ENCODE measurements around the gene PRIMPOL. TPM values are rescaled to one million over a fixed set of nuclear protein-coding genes. Genes with fewer than 3 reads are reported as not detected.

Gene PRIMPOL
- total RNA-seq, 5 donors from 2014 or later (not counting 1 experiment from before 2014, with no cell fraction given), result 11.6 to 14.8 (median 12.4) TPM

DNA sequence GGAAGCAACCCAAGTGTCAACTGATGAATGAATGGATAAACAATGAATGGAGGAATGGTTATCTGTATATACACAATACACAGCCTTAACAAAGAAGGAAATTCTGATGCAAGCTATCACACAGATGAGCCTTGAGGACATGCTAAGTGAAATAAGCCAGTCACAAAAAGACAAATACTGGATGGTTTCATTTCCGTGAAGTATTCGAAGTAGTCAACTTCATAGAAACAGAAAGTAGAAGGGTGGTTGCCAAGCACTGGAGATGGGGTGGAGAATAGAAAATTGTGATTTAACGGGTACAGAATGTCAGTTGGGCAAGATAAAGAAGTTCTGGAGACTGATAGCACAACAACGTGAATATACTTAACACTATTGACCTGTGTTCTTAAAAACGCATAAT is 56.2 kb downstream of the PRIMPOL start:
- ATAC-seq (replicated peaks in 1 of 4), result no peak
- Mint-ChIP-seq H3K4me3 (no peak overlapping the region), H3K27ac (no peak overlapping the region), H3K9me3 (no peaks in the 10 kb centered on the region), H3K27me3 (no peaks in the 10 kb centered on the region), H3K4me1 (peaks cover 0 to 9% (median 7%) of the 10 kb centered on the region in 3 donors), H3K36me3 (peaks cover 4% of the 10 kb centered on the region)
- ChIA-PET POLR2A (no interaction called here), CTCF (no interaction called here)
- WGBS (ENCODE audit: insufficient coverage), result no CpG with 5 or more reads among the region's 5 CpGs
- DNase-seq, result no peak
- Histone ChIP-seq H3K27ac (ENCODE audit: low read length) (no peak overlapping the region), H3K4me1 (ENCODE audit: control insufficient read depth in 1 of 2, extremely low read depth in 1 of 2, insufficient read depth in 2 of 2, low read length in 2 of 2) (no peaks in the 10 kb centered on the region), H3K4me3 (ENCODE audit: control insufficient read depth in 1 of 2, extremely low read depth in 1 of 2, low read length in 1 of 2) (no peak overlapping the region), H3K27me3 (replicated peaks in 1 of 2; ENCODE audit: control insufficient read depth in 2 of 2, extremely low read depth in 1 of 2, insufficient read depth in 2 of 2, low read length in 1 of 2) (no peaks in the 10 kb centered on the region), H3K9me3 (no peaks in the 10 kb centered on the region), H3K36me3 (ENCODE audit: control insufficient read depth in 2 of 2, extremely low read depth in 1 of 2, insufficient read depth in 1 of 2, low read length in 1 of 2) (no peaks in the 10 kb centered on the region)

GRCh38 chr4:184706453-184706852 is 56.9 kb downstream of the PRIMPOL start:
- H3K9me3 ChIP-seq, result no peaks in the 10 kb centered on the region
- H3K4me1 ChIP-seq (ENCODE audit: control insufficient read depth in 1 of 2, extremely low read depth in 1 of 2, insufficient read depth in 2 of 2, low read length in 2 of 2), result no peaks in the 10 kb centered on the region
- Mint-ChIP-seq H3K4me3 (no peak overlapping the region), H3K27ac (no peak overlapping the region), H3K9me3 (no peaks in the 10 kb centered on the region), H3K36me3 (peaks cover 4% of the 10 kb centered on the region), H3K27me3 (no peaks in the 10 kb centered on the region), H3K4me1 (peaks cover 0 to 9% (median 7%) of the 10 kb centered on the region in 3 donors)
- ChIA-PET POLR2A (no interaction called here), CTCF (no interaction called here)
- H3K36me3 ChIP-seq (ENCODE audit: control insufficient read depth in 2 of 2, extremely low read depth in 1 of 2, insufficient read depth in 1 of 2, low read length in 1 of 2), result no peaks in the 10 kb centered on the region
- no peak for ATAC-seq (replicated peaks in 1 of 4)
- no CpG with 5 or more reads among the region's 1 CpG for WGBS (ENCODE audit: insufficient coverage)
- no peak for DNase-seq
- no peak overlapping the region for H3K27ac ChIP-seq (ENCODE audit: low read length)
- no peaks in the 10 kb centered on the region for H3K27me3 ChIP-seq (replicated peaks in 1 of 2; ENCODE audit: control insufficient read depth in 2 of 2, extremely low read depth in 1 of 2, insufficient read depth in 2 of 2, low read length in 1 of 2)
- H3K4me3 ChIP-seq (ENCODE audit: control insufficient read depth in 1 of 2, extremely low read depth in 1 of 2, low read length in 1 of 2), result no peak overlapping the region

DNA sequence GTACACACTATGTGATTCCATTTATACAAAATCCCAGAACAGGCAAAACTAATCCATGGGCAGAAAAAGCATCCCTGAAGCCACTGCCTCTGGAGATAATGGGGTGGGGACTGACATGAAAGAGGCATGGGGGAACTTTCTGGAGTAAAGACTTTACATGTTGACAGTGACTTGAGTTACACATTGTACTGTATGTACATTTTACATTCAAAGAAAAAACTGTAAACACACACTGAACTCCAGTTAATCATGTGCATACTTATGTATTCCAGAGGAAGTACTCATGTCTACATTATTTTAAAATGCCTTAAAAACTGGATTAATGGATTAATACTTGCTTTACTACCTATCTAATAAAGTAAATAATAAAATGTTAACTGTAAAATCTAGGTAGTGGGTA is 62.8 kb downstream of the PRIMPOL start:
- CTCF ChIA-PET, result no interaction called here
- peaks cover 12% of the 10 kb centered on the region for H3K36me3 Mint-ChIP-seq
- DNase-seq, result no peak

DNA sequence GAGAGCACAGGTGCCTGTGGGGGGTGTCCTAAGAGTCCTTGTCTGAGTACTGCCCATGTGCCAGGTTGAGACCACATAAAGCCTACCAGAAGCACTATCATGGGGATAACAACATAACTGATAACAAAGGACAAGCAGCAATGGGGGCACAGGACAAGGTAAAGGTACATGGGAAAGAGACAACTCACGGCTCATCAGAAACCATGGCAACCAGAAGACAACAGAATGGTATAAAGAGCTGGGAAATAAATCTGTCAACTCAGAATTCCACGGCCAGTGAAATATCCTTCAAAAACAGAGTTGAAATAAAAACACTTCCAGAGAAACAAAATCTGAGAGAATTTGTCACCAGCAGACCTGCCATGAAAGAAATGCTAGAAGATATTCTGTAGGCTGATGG is 64.3 kb downstream of the PRIMPOL start:
- WGBS (ENCODE audit: insufficient coverage), result 100% methylated on average over 1 of the region's 2 CpGs
- H3K4me1 ChIP-seq (ENCODE audit: control insufficient read depth in 1 of 2, extremely low read depth in 1 of 2, insufficient read depth in 2 of 2, low read length in 2 of 2), result no peaks in the 10 kb centered on the region
- H3K9me3 ChIP-seq, result no peaks in the 10 kb centered on the region
- ATAC-seq (replicated peaks in 1 of 4), result no peak
- CTCF ChIA-PET, result no interaction called here
- no peaks in the 10 kb centered on the region for H3K27me3 ChIP-seq (replicated peaks in 1 of 2; ENCODE audit: control insufficient read depth in 2 of 2, extremely low read depth in 1 of 2, insufficient read depth in 2 of 2, low read length in 1 of 2)
- no peaks in the 10 kb centered on the region for H3K9me3 Mint-ChIP-seq
- DNase-seq, result no peak
- no peak overlapping the region for H3K4me3 ChIP-seq (ENCODE audit: control insufficient read depth in 1 of 2, extremely low read depth in 1 of 2, low read length in 1 of 2)
- H3K36me3 ChIP-seq (ENCODE audit: control insufficient read depth in 2 of 2, extremely low read depth in 1 of 2, insufficient read depth in 1 of 2, low read length in 1 of 2), result no peaks in the 10 kb centered on the region
- H3K27ac ChIP-seq (ENCODE audit: low read length), result no peak overlapping the region
- H3K4me1 Mint-ChIP-seq, result no peaks in the 10 kb centered on the region
- no peak overlapping the region for H3K27ac Mint-ChIP-seq
- H3K27me3 Mint-ChIP-seq, result no peaks in the 10 kb centered on the region
- H3K36me3 Mint-ChIP-seq, result peaks cover 18% of the 10 kb centered on the region
- POLR2A ChIA-PET, result no interaction called here
- H3K4me3 Mint-ChIP-seq, result no peak overlapping the region

More for the DNA sequence above, 62.8 kb downstream of the PRIMPOL start:
- Mint-ChIP-seq H3K27ac (no peak overlapping the region), H3K9me3 (no peaks in the 10 kb centered on the region), H3K4me3 (no peak overlapping the region), H3K4me1 (no peaks in the 10 kb centered on the region), H3K27me3 (no peaks in the 10 kb centered on the region)
- POLR2A ChIA-PET, result no interaction called here
- Histone ChIP-seq H3K27ac (ENCODE audit: low read length) (no peak overlapping the region), H3K4me3 (ENCODE audit: control insufficient read depth in 1 of 2, extremely low read depth in 1 of 2, low read length in 1 of 2) (no peak overlapping the region), H3K9me3 (no peaks in the 10 kb centered on the region), H3K36me3 (ENCODE audit: control insufficient read depth in 2 of 2, extremely low read depth in 1 of 2, insufficient read depth in 1 of 2, low read length in 1 of 2) (no peaks in the 10 kb centered on the region), H3K4me1 (ENCODE audit: control insufficient read depth in 1 of 2, extremely low read depth in 1 of 2, insufficient read depth in 2 of 2, low read length in 2 of 2) (no peaks in the 10 kb centered on the region), H3K27me3 (replicated peaks in 1 of 2; ENCODE audit: control insufficient read depth in 2 of 2, extremely low read depth in 1 of 2, insufficient read depth in 2 of 2, low read length in 1 of 2) (no peaks in the 10 kb centered on the region)
- ATAC-seq (replicated peaks in 1 of 4), result no peak

DNA sequence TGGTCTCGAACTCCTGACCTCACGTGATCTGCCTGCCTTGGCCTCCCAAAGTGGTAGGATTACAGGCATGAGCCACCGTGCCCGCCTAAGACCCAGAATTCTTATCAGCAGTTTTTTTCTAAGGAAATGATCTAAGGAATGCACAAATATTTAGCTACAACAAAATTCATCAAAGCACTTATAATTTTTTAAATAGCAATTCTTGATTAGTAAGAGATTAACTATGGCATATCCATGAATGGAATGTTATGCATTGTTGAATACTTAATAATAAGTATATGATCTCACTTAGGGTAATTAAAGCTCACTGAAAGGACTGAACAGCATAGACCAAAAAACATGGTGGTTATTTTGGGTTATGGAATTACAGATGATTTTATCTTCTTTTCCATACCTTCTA is 66.0 kb downstream of the PRIMPOL start:
- no peak overlapping the region for H3K27ac ChIP-seq (ENCODE audit: low read length)
- H3K36me3 ChIP-seq (ENCODE audit: control insufficient read depth in 2 of 2, extremely low read depth in 1 of 2, insufficient read depth in 1 of 2, low read length in 1 of 2), result no peaks in the 10 kb centered on the region
- no peaks in the 10 kb centered on the region for H3K4me1 ChIP-seq (ENCODE audit: control insufficient read depth in 1 of 2, extremely low read depth in 1 of 2, insufficient read depth in 2 of 2, low read length in 2 of 2)
- Mint-ChIP-seq H3K36me3 (peaks cover 29% of the 10 kb centered on the region), H3K27me3 (no peaks in the 10 kb centered on the region), H3K4me1 (no peaks in the 10 kb centered on the region), H3K9me3 (peaks cover 0 to 10% (median 6%) of the 10 kb centered on the region in 3 donors), H3K4me3 (no peak overlapping the region), H3K27ac (no peak overlapping the region)
- H3K27me3 ChIP-seq (replicated peaks in 1 of 2; ENCODE audit: control insufficient read depth in 2 of 2, extremely low read depth in 1 of 2, insufficient read depth in 2 of 2, low read length in 1 of 2), result no peaks in the 10 kb centered on the region
- CTCF ChIA-PET, result interaction anchor here in 1 of 2 donors (0.7 kb wide), 1 partner anchor 68 kb away, joined by 4 read pairs; no protein-coding TSS in a partner anchor
- whole genome bisulfite sequencing (ENCODE audit: insufficient coverage), result 97% methylated on average over 4 of the region's 4 CpGs
- no peak overlapping the region for H3K4me3 ChIP-seq (ENCODE audit: control insufficient read depth in 1 of 2, extremely low read depth in 1 of 2, low read length in 1 of 2)
- no peak for DNase-seq
- POLR2A ChIA-PET, result interaction anchor here (0.7 kb wide), 2 partner anchors 14 to 1288 kb away, joined by 3 to 4 read pairs; no protein-coding TSS in a partner anchor
- no peaks in the 10 kb centered on the region for H3K9me3 ChIP-seq
- no peak for ATAC-seq (replicated peaks in 1 of 4)

DNA sequence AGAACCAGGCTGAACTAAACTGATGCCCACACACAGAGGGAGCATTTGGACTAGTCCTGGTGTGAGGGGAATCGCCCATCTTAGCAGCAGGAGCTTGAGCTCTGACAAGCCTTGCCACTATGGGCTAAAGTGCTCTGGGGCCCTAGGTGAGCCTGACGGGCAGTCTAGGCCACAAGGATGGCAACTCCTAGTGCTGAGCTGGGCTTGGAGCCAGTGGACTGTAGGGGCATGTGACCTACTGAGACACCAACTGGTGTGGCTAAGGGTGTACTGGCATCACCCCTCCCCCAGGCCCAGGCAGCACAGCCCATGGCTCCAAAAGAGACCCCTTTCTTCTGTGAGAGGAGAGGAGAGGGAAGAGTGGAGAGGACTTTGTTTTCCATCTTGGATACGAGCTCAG is 69.9 kb downstream of the PRIMPOL start:
- no peak for ATAC-seq (replicated peaks in 1 of 4)
- Histone ChIP-seq H3K9me3 (peaks cover 3% of the 10 kb centered on the region), H3K27me3 (replicated peaks in 1 of 2; ENCODE audit: control insufficient read depth in 2 of 2, extremely low read depth in 1 of 2, insufficient read depth in 2 of 2, low read length in 1 of 2) (no peaks in the 10 kb centered on the region), H3K36me3 (ENCODE audit: control insufficient read depth in 2 of 2, extremely low read depth in 1 of 2, insufficient read depth in 1 of 2, low read length in 1 of 2) (no peaks in the 10 kb centered on the region), H3K27ac (ENCODE audit: low read length) (no peak overlapping the region), H3K4me3 (ENCODE audit: control insufficient read depth in 1 of 2, extremely low read depth in 1 of 2, low read length in 1 of 2) (no peak overlapping the region), H3K4me1 (ENCODE audit: control insufficient read depth in 1 of 2, extremely low read depth in 1 of 2, insufficient read depth in 2 of 2, low read length in 2 of 2) (no peaks in the 10 kb centered on the region)
- ChIA-PET CTCF (no interaction called here), POLR2A (no interaction called here)
- peaks cover 10 to 24% (median 19%) of the 10 kb centered on the region in 3 donors for H3K9me3 Mint-ChIP-seq
- 100% methylated on average over 1 of the region's 3 CpGs for WGBS (ENCODE audit: insufficient coverage)
- H3K4me1 Mint-ChIP-seq, result no peaks in the 10 kb centered on the region
- DNase-seq, result no peak
- H3K36me3 Mint-ChIP-seq, result peaks cover 40% of the 10 kb centered on the region
- H3K27ac Mint-ChIP-seq, result no peak overlapping the region
- H3K27me3 Mint-ChIP-seq, result no peaks in the 10 kb centered on the region
- H3K4me3 Mint-ChIP-seq, result no peak overlapping the region

DNA sequence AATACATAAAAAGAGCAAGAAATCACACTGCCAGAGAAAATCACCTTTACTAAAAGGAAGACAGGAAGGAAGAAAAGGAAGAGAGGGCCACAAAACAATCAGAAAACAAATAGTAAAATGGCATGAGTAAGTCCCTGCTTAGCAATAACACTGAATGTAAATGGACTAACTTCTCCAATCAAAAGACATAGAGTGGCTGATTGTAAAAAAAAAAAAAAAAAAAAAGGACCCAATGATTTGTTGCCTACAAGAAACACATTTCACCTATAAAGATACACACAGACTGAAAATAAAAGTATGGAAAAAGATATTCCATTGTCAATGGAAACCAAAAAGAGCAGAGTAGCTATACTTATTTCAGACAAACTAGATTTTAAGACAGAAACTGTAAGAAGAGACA is 71.7 kb downstream of the PRIMPOL start:
- DNase-seq, result no peak
- Histone ChIP-seq H3K27me3 (replicated peaks in 1 of 2; ENCODE audit: control insufficient read depth in 2 of 2, extremely low read depth in 1 of 2, insufficient read depth in 2 of 2, low read length in 1 of 2) (no peaks in the 10 kb centered on the region), H3K4me3 (ENCODE audit: control insufficient read depth in 1 of 2, extremely low read depth in 1 of 2, low read length in 1 of 2) (no peak overlapping the region), H3K27ac (ENCODE audit: low read length) (no peak overlapping the region), H3K36me3 (ENCODE audit: control insufficient read depth in 2 of 2, extremely low read depth in 1 of 2, insufficient read depth in 1 of 2, low read length in 1 of 2) (no peaks in the 10 kb centered on the region), H3K9me3 (peaks cover 3% of the 10 kb centered on the region), H3K4me1 (ENCODE audit: control insufficient read depth in 1 of 2, extremely low read depth in 1 of 2, insufficient read depth in 2 of 2, low read length in 2 of 2) (no peaks in the 10 kb centered on the region)
- ChIA-PET CTCF (no interaction called here), POLR2A (interaction anchor here in 1 of 2 donors (0.7 kb wide), 2 partner anchors 47 to 455 kb away, joined by 3 to 10 read pairs; no protein-coding TSS in a partner anchor)
- Mint-ChIP-seq H3K27me3 (no peaks in the 10 kb centered on the region), H3K27ac (no peak overlapping the region), H3K36me3 (peaks cover 38% of the 10 kb centered on the region), H3K9me3 (peaks cover 10 to 24% (median 19%) of the 10 kb centered on the region in 3 donors), H3K4me3 (no peak overlapping the region), H3K4me1 (peaks cover 0 to 2% (median 0%) of the 10 kb centered on the region in 3 donors)
- ATAC-seq (replicated peaks in 1 of 4), result no peak

Data from T-cell (primary cell).